GM12878 (cell line): ENCODE results near the gene RGS6.

Source experiments
- EZH2 ChIP-seq: IDR thresholded peaks from 2 replicates; pipeline ENCODE4 v1.6.1; 2012; ENCODE audit warnings: low read depth, mild to moderate bottlenecking, control low read depth, inconsistent platforms, low read length, borderline replicate concordance; ENCODE audit not compliant: control insufficient read depth
- FOXK2 ChIP-seq: fragments of 450-650 bp; IDR thresholded peaks from 2 replicates; pipeline ENCODE4 v1.6.1; 2017; ENCODE audit warnings: mild to moderate bottlenecking, moderate library complexity
- GABPA ChIP-seq: IDR thresholded peaks from 2 replicates; pipeline ENCODE4 v1.6.1; 2014; ENCODE audit warnings: antibody characterized with exemption, low read depth, mild to moderate bottlenecking, inconsistent platforms
- POLR2A ChIP-seq: IDR thresholded peaks from 2 replicates; pipeline ENCODE4 v1.6.1; 2011; ENCODE audit warnings: low read depth, mild to moderate bottlenecking, low read length
- SIN3A ChIP-seq: IDR thresholded peaks from 2 replicates; pipeline ENCODE4 v1.6.1; 2012; ENCODE audit warnings: low read depth, low read length, improper control_type of control experiment
- TF ChIP-seq, protein P1 (sequence below), 3 experiments: IDR thresholded peaks in 2 of 3; conservative IDR thresholded peaks in 1 of 3; 2 replicates each; pipeline ENCODE4 v1.5.1; 2011; ENCODE audit warnings: low read depth in 3 of 3, low read length in 3 of 3, mild to moderate bottlenecking in 3 of 3, control low read depth in 2 of 3, moderate library complexity in 2 of 3, inconsistent platforms in 1 of 3, mixed read lengths in 1 of 3; ENCODE audit not compliant: control insufficient read depth in 2 of 3, insufficient read depth in 1 of 3; ENCODE audit errors: extremely low read depth in 1 of 3
- TF ChIP-seq, protein P2 (sequence below): fragments of 450-650 bp; IDR thresholded peaks from 2 replicates; pipeline ENCODE4 v1.6.1; 2016; ENCODE audit warnings: mild to moderate bottlenecking

DNA sequence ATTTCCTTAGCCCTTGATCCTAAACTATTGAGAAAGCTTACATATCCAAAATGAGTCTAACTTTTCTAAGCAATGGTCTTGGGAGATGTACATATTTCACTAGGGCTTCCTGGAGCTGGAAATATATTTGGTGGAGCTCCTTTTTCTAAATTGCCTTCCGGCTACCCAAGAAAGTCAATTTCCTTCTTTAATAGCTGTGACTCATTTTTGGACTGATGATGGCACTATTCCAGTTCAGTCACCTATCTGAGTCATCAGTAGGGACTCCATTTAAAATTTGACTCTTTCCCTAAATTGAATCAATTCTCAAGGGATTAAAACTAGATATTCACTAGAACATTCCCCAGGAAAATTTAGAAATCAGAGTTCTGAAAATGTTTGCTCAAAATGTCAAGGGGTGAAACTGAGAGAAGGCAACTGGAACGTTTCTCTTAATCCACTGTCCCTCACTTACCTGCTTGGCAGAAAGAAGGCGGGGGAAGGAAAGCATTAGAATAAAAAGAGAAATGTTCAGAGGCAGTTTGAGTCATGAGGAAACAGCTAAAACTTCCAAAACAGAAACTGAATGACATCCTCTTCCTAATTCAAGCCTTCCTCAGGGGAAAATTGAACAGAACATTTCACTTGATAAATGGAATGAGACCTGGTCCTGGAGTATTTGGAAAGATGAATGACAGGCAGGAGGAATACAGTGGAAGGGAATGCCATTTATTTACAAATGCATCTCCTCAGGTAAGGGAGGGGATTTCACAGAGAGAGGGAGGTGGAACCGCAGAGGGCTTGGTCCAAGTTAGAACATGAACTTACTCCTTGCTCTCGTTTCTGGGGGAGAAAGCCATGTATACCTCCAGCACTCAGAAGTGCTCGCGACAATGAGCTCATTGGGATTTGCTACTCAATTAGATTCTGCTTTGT is 91.2 kb downstream of the RGS6 start:
- TF ChIP-seq, protein P1, sequence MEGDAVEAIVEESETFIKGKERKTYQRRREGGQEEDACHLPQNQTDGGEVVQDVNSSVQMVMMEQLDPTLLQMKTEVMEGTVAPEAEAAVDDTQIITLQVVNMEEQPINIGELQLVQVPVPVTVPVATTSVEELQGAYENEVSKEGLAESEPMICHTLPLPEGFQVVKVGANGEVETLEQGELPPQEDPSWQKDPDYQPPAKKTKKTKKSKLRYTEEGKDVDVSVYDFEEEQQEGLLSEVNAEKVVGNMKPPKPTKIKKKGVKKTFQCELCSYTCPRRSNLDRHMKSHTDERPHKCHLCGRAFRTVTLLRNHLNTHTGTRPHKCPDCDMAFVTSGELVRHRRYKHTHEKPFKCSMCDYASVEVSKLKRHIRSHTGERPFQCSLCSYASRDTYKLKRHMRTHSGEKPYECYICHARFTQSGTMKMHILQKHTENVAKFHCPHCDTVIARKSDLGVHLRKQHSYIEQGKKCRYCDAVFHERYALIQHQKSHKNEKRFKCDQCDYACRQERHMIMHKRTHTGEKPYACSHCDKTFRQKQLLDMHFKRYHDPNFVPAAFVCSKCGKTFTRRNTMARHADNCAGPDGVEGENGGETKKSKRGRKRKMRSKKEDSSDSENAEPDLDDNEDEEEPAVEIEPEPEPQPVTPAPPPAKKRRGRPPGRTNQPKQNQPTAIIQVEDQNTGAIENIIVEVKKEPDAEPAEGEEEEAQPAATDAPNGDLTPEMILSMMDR (IDR thresholded peaks at IDR 0.05 in 2 of 3, conservative IDR thresholded peaks at IDR 0.05 in 1 of 3; ENCODE audit: control insufficient read depth in 2 of 3, extremely low read depth in 1 of 3, insufficient read depth in 1 of 3, low read depth in 3 of 3, low read length in 3 of 3), result no peak
- TF ChIP-seq, protein P2, sequence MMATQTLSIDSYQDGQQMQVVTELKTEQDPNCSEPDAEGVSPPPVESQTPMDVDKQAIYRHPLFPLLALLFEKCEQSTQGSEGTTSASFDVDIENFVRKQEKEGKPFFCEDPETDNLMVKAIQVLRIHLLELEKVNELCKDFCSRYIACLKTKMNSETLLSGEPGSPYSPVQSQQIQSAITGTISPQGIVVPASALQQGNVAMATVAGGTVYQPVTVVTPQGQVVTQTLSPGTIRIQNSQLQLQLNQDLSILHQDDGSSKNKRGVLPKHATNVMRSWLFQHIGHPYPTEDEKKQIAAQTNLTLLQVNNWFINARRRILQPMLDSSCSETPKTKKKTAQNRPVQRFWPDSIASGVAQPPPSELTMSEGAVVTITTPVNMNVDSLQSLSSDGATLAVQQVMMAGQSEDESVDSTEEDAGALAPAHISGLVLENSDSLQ, result peak; percentile 16; the same call in 1 of the 2 replicates
- TF ChIP-seq SIN3A (no peak), EZH2 (no peak), POLR2A (no peak), GABPA (0 out of 2 replicates have a peak, but pooled peaks have one; percentile 19), FOXK2 (no peak)
